ENCODE data around the gene SESN3.

DNA sequence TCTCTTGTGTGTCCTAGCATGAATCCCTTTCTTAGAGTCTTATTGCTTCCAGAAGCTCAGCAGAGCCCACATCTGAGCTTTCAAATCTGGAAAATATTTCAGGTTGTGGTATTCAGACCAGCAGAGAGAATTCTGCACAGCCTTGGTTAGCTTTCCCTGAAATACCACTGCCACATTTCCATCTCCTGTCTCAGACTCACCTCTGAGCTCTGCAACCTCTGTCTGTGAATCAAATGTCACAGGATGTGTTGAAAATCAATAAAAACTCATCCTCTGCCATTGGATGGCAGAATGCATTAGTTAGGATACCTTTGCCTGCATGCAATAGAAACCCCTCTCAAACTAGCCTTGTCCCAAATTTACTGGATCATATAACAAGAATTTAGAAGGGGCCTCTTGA, 93.7 kb downstream of the SESN3 start:
- no peak for TF ChIP-seq CTCF (IDR thresholded peaks at IDR 0.05)
- no peak for TF ChIP-seq POLR2A (IDR thresholded peaks at IDR 0.05)

Measured in vagina (tissue), 2 donors.